ENCODE results near the gene PTX4. TPM values are rescaled to one million over a fixed set of nuclear protein-coding genes. Genes with fewer than 3 reads are reported as not detected.

Gene PTX4
- total and polyA plus RNA-seq, 3 experiments from 2014 or later: not detected

GRCh38 chr16:1454561-1454960 is 34.2 kb downstream of the PTX4 start:
- Histone ChIP-seq H3K9me3 (ENCODE audit: low read length) (no peaks in the 10 kb centered on the region), H3K27me3 (ENCODE audit: insufficient read depth, low read length, poor library complexity, severe bottlenecking) (no peaks in the 10 kb centered on the region), H3K4me1 (ENCODE audit: insufficient read depth, low read length) (no peaks in the 10 kb centered on the region), H3K36me3 (ENCODE audit: insufficient read depth, low read length) (no peaks in the 10 kb centered on the region), H3K4me3 (ENCODE audit: low read length) (no peak overlapping the region), H3K27ac (ENCODE audit: low read depth, low read length) (no peak overlapping the region)
- Mint-ChIP-seq H3K9me3 (no peaks in the 10 kb centered on the region), H3K27ac (no peak overlapping the region), H3K27me3 (no peaks in the 10 kb centered on the region), H3K36me3 (peaks cover 0 to 63% (median 0%) of the 10 kb centered on the region in 3 donors), H3K4me1 (peaks cover 0 to 12% (median 5%) of the 10 kb centered on the region in 3 donors), H3K4me3 (no peak overlapping the region)
- ChIA-PET CTCF (no interaction called here), POLR2A (no interaction called here)
- no peak for DNase-seq

GRCh38 chr16:1453316-1453715 is 35.4 kb downstream of the PTX4 start:
- Histone ChIP-seq H3K4me3 (ENCODE audit: low read length) (no peak overlapping the region), H3K27ac (ENCODE audit: low read depth, low read length) (no peak overlapping the region), H3K27me3 (ENCODE audit: insufficient read depth, low read length, poor library complexity, severe bottlenecking) (no peaks in the 10 kb centered on the region), H3K36me3 (ENCODE audit: insufficient read depth, low read length) (no peaks in the 10 kb centered on the region), H3K4me1 (ENCODE audit: insufficient read depth, low read length) (no peaks in the 10 kb centered on the region), H3K9me3 (ENCODE audit: low read length) (no peaks in the 10 kb centered on the region)
- CTCF ChIA-PET: no interaction called here
- peaks cover 0 to 8% (median 5%) of the 10 kb centered on the region in 3 donors for H3K4me1 Mint-ChIP-seq
- H3K36me3 Mint-ChIP-seq: peaks cover 0 to 66% (median 0%) of the 10 kb centered on the region in 3 donors
- peak overlapping the region in 1 of 7 donors; percentile 53 for H3K4me3 Mint-ChIP-seq
- peak overlapping the region in 1 of 8 donors; percentile 63 for H3K27ac Mint-ChIP-seq
- POLR2A ChIA-PET: interaction anchor here (0.6 kb wide), 1 partner anchor 13 kb away, joined by 5 read pairs; no protein-coding TSS in a partner anchor
- no peak for DNase-seq
- H3K9me3 Mint-ChIP-seq: no peaks in the 10 kb centered on the region
- H3K27me3 Mint-ChIP-seq: no peaks in the 10 kb centered on the region

- H3K4me3 Mint-ChIP-seq: no peak overlapping the region
- Histone ChIP-seq H3K4me1 (ENCODE audit: insufficient read depth, low read length) (no peaks in the 10 kb centered on the region), H3K27ac (ENCODE audit: low read depth, low read length) (no peak overlapping the region), H3K27me3 (ENCODE audit: insufficient read depth, low read length, poor library complexity, severe bottlenecking) (no peaks in the 10 kb centered on the region), H3K4me3 (ENCODE audit: low read length) (no peak overlapping the region), H3K36me3 (ENCODE audit: insufficient read depth, low read length) (no peaks in the 10 kb centered on the region), H3K9me3 (ENCODE audit: low read length) (no peaks in the 10 kb centered on the region)
- ChIA-PET CTCF (no interaction called here), POLR2A (no interaction called here)
- DNase-seq: no peak
- H3K27me3 Mint-ChIP-seq: no peaks in the 10 kb centered on the region
- peaks cover 0 to 68% (median 0%) of the 10 kb centered on the region in 3 donors for H3K36me3 Mint-ChIP-seq
- H3K27ac Mint-ChIP-seq: no peak overlapping the region
- no peaks in the 10 kb centered on the region for H3K9me3 Mint-ChIP-seq
- peaks cover 0 to 8% (median 5%) of the 10 kb centered on the region in 3 donors for H3K4me1 Mint-ChIP-seq
Measured at GRCh38 chr16:1452530-1452929, 36.2 kb downstream of the PTX4 start.

GRCh38 chr16:1451702-1452392 is 36.9 kb downstream of the PTX4 start:
- POLR2A ChIA-PET: no interaction called here
- H3K4me1 ChIP-seq (ENCODE audit: insufficient read depth, low read length): no peaks in the 10 kb centered on the region
- Mint-ChIP-seq H3K9me3 (no peaks in the 10 kb centered on the region), H3K27me3 (no peaks in the 10 kb centered on the region), H3K36me3 (peaks cover 0 to 68% (median 0%) of the 10 kb centered on the region in 3 donors), H3K4me3 (no peak overlapping the region), H3K27ac (peak overlapping the region in 2 of 8 donors; percentile 78 to 92), H3K4me1 (peaks cover 0 to 8% (median 5%) of the 10 kb centered on the region in 3 donors)
- no peak for DNase-seq
- H3K27ac ChIP-seq (ENCODE audit: low read depth, low read length): no peak overlapping the region
- H3K4me3 ChIP-seq (ENCODE audit: low read length): no peak overlapping the region
- H3K36me3 ChIP-seq (ENCODE audit: insufficient read depth, low read length): no peaks in the 10 kb centered on the region
- CTCF ChIA-PET: no interaction called here
- H3K9me3 ChIP-seq (ENCODE audit: low read length): no peaks in the 10 kb centered on the region
- no peaks in the 10 kb centered on the region for H3K27me3 ChIP-seq (ENCODE audit: insufficient read depth, low read length, poor library complexity, severe bottlenecking)

- Histone ChIP-seq H3K4me3 (ENCODE audit: low read length) (no peak overlapping the region), H3K27me3 (ENCODE audit: insufficient read depth, low read length, poor library complexity, severe bottlenecking) (no peaks in the 10 kb centered on the region), H3K4me1 (ENCODE audit: insufficient read depth, low read length) (no peaks in the 10 kb centered on the region), H3K9me3 (ENCODE audit: low read length) (no peaks in the 10 kb centered on the region), H3K36me3 (ENCODE audit: insufficient read depth, low read length) (no peaks in the 10 kb centered on the region), H3K27ac (ENCODE audit: low read depth, low read length) (no peak overlapping the region)
- CTCF ChIA-PET: no interaction called here
- DNase-seq: no peak
- no peaks in the 10 kb centered on the region for H3K9me3 Mint-ChIP-seq
- peaks cover 0 to 8% (median 5%) of the 10 kb centered on the region in 3 donors for H3K4me1 Mint-ChIP-seq
- POLR2A ChIA-PET: no interaction called here
- no peak overlapping the region for H3K27ac Mint-ChIP-seq
- H3K27me3 Mint-ChIP-seq: no peaks in the 10 kb centered on the region
- H3K36me3 Mint-ChIP-seq: peaks cover 0 to 67% (median 0%) of the 10 kb centered on the region in 3 donors
- H3K4me3 Mint-ChIP-seq: no peak overlapping the region
Measured at GRCh38 chr16:1450841-1451240, 37.9 kb downstream of the PTX4 start.

- H3K9me3 Mint-ChIP-seq: no peaks in the 10 kb centered on the region
- CTCF ChIA-PET: no interaction called here
- H3K4me3 Mint-ChIP-seq: no peak overlapping the region
- no peak overlapping the region for H3K27ac ChIP-seq (ENCODE audit: low read depth, low read length)
- H3K4me3 ChIP-seq (ENCODE audit: low read length): no peak overlapping the region
- no peaks in the 10 kb centered on the region for H3K27me3 Mint-ChIP-seq
- H3K4me1 Mint-ChIP-seq: peaks cover 0 to 8% (median 5%) of the 10 kb centered on the region in 3 donors
- no peaks in the 10 kb centered on the region for H3K27me3 ChIP-seq (ENCODE audit: insufficient read depth, low read length, poor library complexity, severe bottlenecking)
- H3K9me3 ChIP-seq (ENCODE audit: low read length): no peaks in the 10 kb centered on the region
- H3K36me3 ChIP-seq (ENCODE audit: insufficient read depth, low read length): no peaks in the 10 kb centered on the region
- POLR2A ChIA-PET: no interaction called here
- peak overlapping the region in 1 of 8 donors; percentile 75 for H3K27ac Mint-ChIP-seq
- no peak for DNase-seq
- peaks cover 0 to 62% (median 0%) of the 10 kb centered on the region in 3 donors for H3K36me3 Mint-ChIP-seq
- no peaks in the 10 kb centered on the region for H3K4me1 ChIP-seq (ENCODE audit: insufficient read depth, low read length)
Measured at GRCh38 chr16:1450218-1450617, 38.5 kb downstream of the PTX4 start.

GRCh38 chr16:1449201-1449788 is 39.4 kb downstream of the PTX4 start:
- Mint-ChIP-seq H3K27me3 (no peaks in the 10 kb centered on the region), H3K36me3 (peaks cover 0 to 55% (median 0%) of the 10 kb centered on the region in 3 donors), H3K27ac (no peak overlapping the region), H3K4me3 (no peak overlapping the region), H3K4me1 (peaks cover 0 to 8% (median 4%) of the 10 kb centered on the region in 3 donors), H3K9me3 (no peaks in the 10 kb centered on the region)
- Histone ChIP-seq H3K4me1 (ENCODE audit: insufficient read depth, low read length) (no peaks in the 10 kb centered on the region), H3K27ac (ENCODE audit: low read depth, low read length) (no peak overlapping the region), H3K4me3 (ENCODE audit: low read length) (no peak overlapping the region), H3K9me3 (ENCODE audit: low read length) (no peaks in the 10 kb centered on the region), H3K36me3 (ENCODE audit: insufficient read depth, low read length) (no peaks in the 10 kb centered on the region), H3K27me3 (ENCODE audit: insufficient read depth, low read length, poor library complexity, severe bottlenecking) (no peaks in the 10 kb centered on the region)
- ChIA-PET POLR2A (no interaction called here), CTCF (no interaction called here)
- no peak for DNase-seq

- peaks cover 0 to 49% (median 0%) of the 10 kb centered on the region in 3 donors for H3K36me3 Mint-ChIP-seq
- H3K4me3 Mint-ChIP-seq: no peak overlapping the region
- no peaks in the 10 kb centered on the region for H3K4me1 ChIP-seq (ENCODE audit: insufficient read depth, low read length)
- H3K4me3 ChIP-seq (ENCODE audit: low read length): no peak overlapping the region
- H3K27ac ChIP-seq (ENCODE audit: low read depth, low read length): no peak overlapping the region
- no peak for DNase-seq
- no peaks in the 10 kb centered on the region for H3K9me3 ChIP-seq (ENCODE audit: low read length)
- no peak overlapping the region for H3K27ac Mint-ChIP-seq
- H3K9me3 Mint-ChIP-seq: no peaks in the 10 kb centered on the region
- no peaks in the 10 kb centered on the region for H3K27me3 Mint-ChIP-seq
- CTCF ChIA-PET: no interaction called here
- no peaks in the 10 kb centered on the region for H3K36me3 ChIP-seq (ENCODE audit: insufficient read depth, low read length)
- POLR2A ChIA-PET: no interaction called here
- no peaks in the 10 kb centered on the region for H3K27me3 ChIP-seq (ENCODE audit: insufficient read depth, low read length, poor library complexity, severe bottlenecking)
- peaks cover 0 to 2% (median under 1%) of the 10 kb centered on the region in 3 donors for H3K4me1 Mint-ChIP-seq
Measured at GRCh38 chr16:1448536-1449116, 40.1 kb downstream of the PTX4 start.

All from CD8-positive, alpha-beta memory T cell (primary cell).